Nephron progenitor cell (in vitro differentiated cells): ENCODE results near the gene ARHGAP19.

Experiments used
- DNase-seq: peaks from one replicate; pipeline ENCODE4 v3.0.0; 2021
- H3K27ac Mint-ChIP-seq: 2 replicates; pipeline ENCODE4 v1.8.0; 2021; ENCODE audit warnings: mild to moderate bottlenecking, moderate library complexity, mixed read lengths
- H3K27me3 Mint-ChIP-seq: 2 replicates; pipeline ENCODE4 v1.8.0; 2021; ENCODE audit warnings: mild to moderate bottlenecking, low read depth, mixed read lengths; ENCODE audit not compliant: poor library complexity
- H3K36me3 Mint-ChIP-seq: 2 replicates; pipeline ENCODE4 v1.8.0; 2021; ENCODE audit warnings: low read depth, mixed read lengths
- H3K4me1 Mint-ChIP-seq: 2 replicates; pipeline ENCODE4 v1.8.0; 2021; ENCODE audit warnings: mixed read lengths
- H3K4me3 Mint-ChIP-seq: 2 replicates; pipeline ENCODE4 v1.8.0; 2021; ENCODE audit warnings: mild to moderate bottlenecking, moderate library complexity, mixed read lengths
- H3K9me3 Mint-ChIP-seq: 2 replicates; pipeline ENCODE4 v1.8.0; 2021; ENCODE audit warnings: mild to moderate bottlenecking, moderate library complexity, mixed read lengths
- TF ChIP-seq, protein P1 (sequence below): fragments of 200-600 bp; sonication (generic); IDR thresholded peaks from 2 replicates; pipeline ENCODE4 v1.5.0; 2021; ENCODE audit warnings: antibody characterized with exemption

ARHGAP19 gene

GRCh38 chr10:97319671-97320479, 27.4 kb upstream of the ARHGAP19 start:
- H3K4me3 Mint-ChIP-seq, result peak overlapping the region; percentile 82
- no peak overlapping the region for H3K27ac Mint-ChIP-seq
- H3K27me3 Mint-ChIP-seq, result peaks cover 77% of the 10 kb centered on the region
- H3K9me3 Mint-ChIP-seq, result no peaks in the 10 kb centered on the region
- H3K36me3 Mint-ChIP-seq, result no peaks in the 10 kb centered on the region
- TF ChIP-seq, protein P1, sequence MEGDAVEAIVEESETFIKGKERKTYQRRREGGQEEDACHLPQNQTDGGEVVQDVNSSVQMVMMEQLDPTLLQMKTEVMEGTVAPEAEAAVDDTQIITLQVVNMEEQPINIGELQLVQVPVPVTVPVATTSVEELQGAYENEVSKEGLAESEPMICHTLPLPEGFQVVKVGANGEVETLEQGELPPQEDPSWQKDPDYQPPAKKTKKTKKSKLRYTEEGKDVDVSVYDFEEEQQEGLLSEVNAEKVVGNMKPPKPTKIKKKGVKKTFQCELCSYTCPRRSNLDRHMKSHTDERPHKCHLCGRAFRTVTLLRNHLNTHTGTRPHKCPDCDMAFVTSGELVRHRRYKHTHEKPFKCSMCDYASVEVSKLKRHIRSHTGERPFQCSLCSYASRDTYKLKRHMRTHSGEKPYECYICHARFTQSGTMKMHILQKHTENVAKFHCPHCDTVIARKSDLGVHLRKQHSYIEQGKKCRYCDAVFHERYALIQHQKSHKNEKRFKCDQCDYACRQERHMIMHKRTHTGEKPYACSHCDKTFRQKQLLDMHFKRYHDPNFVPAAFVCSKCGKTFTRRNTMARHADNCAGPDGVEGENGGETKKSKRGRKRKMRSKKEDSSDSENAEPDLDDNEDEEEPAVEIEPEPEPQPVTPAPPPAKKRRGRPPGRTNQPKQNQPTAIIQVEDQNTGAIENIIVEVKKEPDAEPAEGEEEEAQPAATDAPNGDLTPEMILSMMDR, result no peak
- H3K4me1 Mint-ChIP-seq, result peaks cover 27% of the 10 kb centered on the region
- DNase-seq, result peak; percentile 64

GRCh38 chr10:97318772-97319651, 26.6 kb upstream of the ARHGAP19 start, which contains the start of gene FRAT1:
Gene FRAT1, plus strand, starts transcription at chr10:97319271. Its CDS starts 183 bp downstream, at chr10:97319454.
- H3K9me3 Mint-ChIP-seq, result no peaks in the 10 kb centered on the region
- H3K4me3 Mint-ChIP-seq, result peak within 1 kb of the TSS; percentile 88
- H3K27me3 Mint-ChIP-seq, result peaks cover 81% of the 10 kb centered on the region
- no peaks in the 10 kb centered on the region for H3K36me3 Mint-ChIP-seq
- TF ChIP-seq, protein P1, result no peak
- DNase-seq, result peak; percentile 94
- peaks cover 27% of the 10 kb centered on the region for H3K4me1 Mint-ChIP-seq
- H3K27ac Mint-ChIP-seq, result peak within 1 kb of the TSS; percentile 100

DNA sequence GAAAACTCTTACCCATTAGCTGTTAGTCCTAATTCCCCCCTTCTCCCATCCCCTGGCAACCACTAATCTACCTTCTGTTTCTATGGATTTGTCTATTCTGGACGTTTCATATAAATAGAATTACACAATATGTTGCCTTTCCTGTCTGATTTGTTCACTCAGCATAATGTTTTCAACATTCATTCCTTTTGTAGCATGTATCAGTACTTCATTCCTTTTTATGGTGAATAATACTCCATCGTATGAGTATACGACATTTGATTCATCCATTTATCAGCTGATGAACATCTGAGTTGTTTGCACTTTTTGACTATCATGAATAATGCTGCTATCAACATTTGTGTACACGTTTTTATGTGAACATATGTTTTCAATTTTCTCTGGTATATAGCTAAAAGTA, 22.2 kb upstream of the ARHGAP19 start:
- H3K27me3 Mint-ChIP-seq, result peaks cover 60% of the 10 kb centered on the region
- DNase-seq, result no peak
- peaks cover 14% of the 10 kb centered on the region for H3K4me1 Mint-ChIP-seq
- H3K36me3 Mint-ChIP-seq, result no peaks in the 10 kb centered on the region
- H3K27ac Mint-ChIP-seq, result no peak overlapping the region
- TF ChIP-seq, protein P1, result no peak
- no peak overlapping the region for H3K4me3 Mint-ChIP-seq
- H3K9me3 Mint-ChIP-seq, result no peaks in the 10 kb centered on the region

DNA sequence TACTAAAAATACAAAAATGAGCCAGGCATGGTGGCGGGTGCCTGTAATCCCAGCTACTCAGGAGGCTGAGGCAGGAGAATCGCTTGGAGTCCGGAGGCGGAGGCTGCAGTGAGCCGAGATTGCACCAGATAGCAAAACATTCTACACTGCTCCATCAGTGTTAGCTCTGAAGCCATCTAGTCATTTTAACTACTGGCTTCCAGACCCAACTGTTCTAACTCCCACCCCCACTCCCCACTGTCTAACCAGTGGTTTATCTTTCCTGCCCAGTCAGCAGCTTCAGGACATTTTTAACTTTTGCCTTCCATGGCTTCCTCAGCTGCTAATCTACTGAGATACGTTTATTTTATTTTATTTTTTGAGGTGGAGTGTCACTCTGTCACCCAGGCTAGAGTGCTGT, 20.5 kb upstream of the ARHGAP19 start:
- no peak overlapping the region for H3K4me3 Mint-ChIP-seq
- no peak overlapping the region for H3K27ac Mint-ChIP-seq
- peaks cover 54% of the 10 kb centered on the region for H3K27me3 Mint-ChIP-seq
- peaks cover 12% of the 10 kb centered on the region for H3K4me1 Mint-ChIP-seq
- no peaks in the 10 kb centered on the region for H3K36me3 Mint-ChIP-seq
- TF ChIP-seq, protein P1, result no peak
- DNase-seq, result no peak
- no peaks in the 10 kb centered on the region for H3K9me3 Mint-ChIP-seq

DNA sequence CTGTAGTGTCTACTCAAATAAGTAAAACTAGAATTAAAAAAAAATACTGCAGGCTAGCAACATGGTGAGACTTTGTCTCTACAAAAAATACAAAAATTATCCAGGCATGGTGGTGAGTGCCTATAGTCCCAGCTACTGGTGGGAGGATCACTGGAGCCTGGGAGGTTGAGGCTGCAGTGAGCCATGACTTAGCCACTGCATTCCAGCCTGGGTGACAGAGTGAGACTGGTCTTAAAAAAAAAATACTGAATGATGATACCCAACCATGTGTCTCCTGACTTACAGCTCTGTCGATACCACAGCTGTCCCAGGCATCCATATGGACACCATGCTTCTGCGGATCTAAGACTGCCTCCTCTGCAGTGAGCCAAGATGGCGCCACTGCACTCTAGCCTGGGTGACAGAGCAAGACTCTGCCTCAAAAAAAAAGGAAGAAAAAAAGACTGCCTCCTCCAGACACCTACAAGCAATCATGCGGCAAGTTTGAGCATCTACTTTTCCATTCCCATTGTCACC, 18.7 kb upstream of the ARHGAP19 start:
- peaks cover 19% of the 10 kb centered on the region for H3K4me1 Mint-ChIP-seq
- peaks cover 49% of the 10 kb centered on the region for H3K27me3 Mint-ChIP-seq
- H3K4me3 Mint-ChIP-seq, result no peak overlapping the region
- H3K36me3 Mint-ChIP-seq, result no peaks in the 10 kb centered on the region
- H3K9me3 Mint-ChIP-seq, result no peaks in the 10 kb centered on the region
- no peak for DNase-seq
- TF ChIP-seq, protein P1, result no peak
- H3K27ac Mint-ChIP-seq, result no peak overlapping the region
